ENCODE results near the gene RRAGD. TPM values are rescaled to one million over a fixed set of nuclear protein-coding genes. Genes with fewer than 3 reads are reported as not detected.

The RRAGD gene
- total RNA-seq, 1 donor from 2014 or later: 3.8 TPM

DNA sequence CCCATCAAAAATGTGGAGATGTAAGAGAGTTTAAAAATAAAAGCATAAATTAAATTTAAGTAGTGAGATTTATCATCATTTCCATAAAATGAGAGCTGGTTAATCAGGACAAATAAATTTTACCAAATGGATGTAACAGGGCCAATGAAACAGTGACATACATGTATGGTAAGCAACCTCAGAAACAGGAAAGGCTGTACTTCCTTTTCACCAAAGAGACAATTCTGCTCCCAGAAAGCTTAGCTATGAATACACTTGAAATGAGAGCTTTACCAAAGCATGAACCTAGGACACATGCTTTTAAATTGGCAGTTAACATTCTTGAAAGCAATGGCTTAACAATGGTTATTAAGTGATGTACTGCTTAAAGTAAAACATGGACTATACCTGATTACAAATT, 47.5 kb downstream of the RRAGD start:
- Histone ChIP-seq H3K27ac (ENCODE audit: low read depth, low read length) (no peak overlapping the region), H3K36me3 (ENCODE audit: insufficient read depth, low read length) (no peaks in the 10 kb centered on the region), H3K4me1 (ENCODE audit: insufficient read depth, low read length) (no peaks in the 10 kb centered on the region), H4K20me1 (ENCODE audit: insufficient read depth, low read length) (no peaks in the 10 kb centered on the region), H3K9ac (ENCODE audit: low read length) (no peak overlapping the region), H3K27me3 (ENCODE audit: insufficient read depth, low read length) (peaks cover 3% of the 10 kb centered on the region), H3K79me2 (ENCODE audit: insufficient read depth, low read length) (no peaks in the 10 kb centered on the region), H3K9me3 (ENCODE audit: insufficient read depth, low read depth, low read length) (no peaks in the 10 kb centered on the region), H3K4me3 (ENCODE audit: insufficient read depth, low read depth, low read length) (no peak overlapping the region), H3K4me2 (ENCODE audit: low read length) (no peak overlapping the region), H2AFZ (ENCODE audit: low read depth, low read length) (no peak overlapping the region)
- H3K27me3 Mint-ChIP-seq (ENCODE audit: low read depth, unreplicated experiment): no peaks in the 10 kb centered on the region
- TF ChIP-seq, protein P1, sequence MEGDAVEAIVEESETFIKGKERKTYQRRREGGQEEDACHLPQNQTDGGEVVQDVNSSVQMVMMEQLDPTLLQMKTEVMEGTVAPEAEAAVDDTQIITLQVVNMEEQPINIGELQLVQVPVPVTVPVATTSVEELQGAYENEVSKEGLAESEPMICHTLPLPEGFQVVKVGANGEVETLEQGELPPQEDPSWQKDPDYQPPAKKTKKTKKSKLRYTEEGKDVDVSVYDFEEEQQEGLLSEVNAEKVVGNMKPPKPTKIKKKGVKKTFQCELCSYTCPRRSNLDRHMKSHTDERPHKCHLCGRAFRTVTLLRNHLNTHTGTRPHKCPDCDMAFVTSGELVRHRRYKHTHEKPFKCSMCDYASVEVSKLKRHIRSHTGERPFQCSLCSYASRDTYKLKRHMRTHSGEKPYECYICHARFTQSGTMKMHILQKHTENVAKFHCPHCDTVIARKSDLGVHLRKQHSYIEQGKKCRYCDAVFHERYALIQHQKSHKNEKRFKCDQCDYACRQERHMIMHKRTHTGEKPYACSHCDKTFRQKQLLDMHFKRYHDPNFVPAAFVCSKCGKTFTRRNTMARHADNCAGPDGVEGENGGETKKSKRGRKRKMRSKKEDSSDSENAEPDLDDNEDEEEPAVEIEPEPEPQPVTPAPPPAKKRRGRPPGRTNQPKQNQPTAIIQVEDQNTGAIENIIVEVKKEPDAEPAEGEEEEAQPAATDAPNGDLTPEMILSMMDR (IDR thresholded peaks at IDR 0.05; ENCODE audit: insufficient read depth, low read depth, low read length): no peak
- TF ChIP-seq EZH2 (IDR thresholded peaks at IDR 0.05; ENCODE audit: insufficient read depth, low read length): no peak
- DNase-seq (ENCODE audit: low read depth) (no peak), FAIRE-seq (no peak)
- no peaks in the 10 kb centered on the region for H3K36me3 Mint-ChIP-seq (ENCODE audit: low read depth, unreplicated experiment)
- peaks cover 4% of the 10 kb centered on the region for H3K9me3 Mint-ChIP-seq (ENCODE audit: unreplicated experiment)
- H3K4me1 Mint-ChIP-seq (ENCODE audit: low read depth, unreplicated experiment): peaks cover 8% of the 10 kb centered on the region
- H3K27ac Mint-ChIP-seq (ENCODE audit: unreplicated experiment): no peak overlapping the region
- H3K4me3 Mint-ChIP-seq (ENCODE audit: unreplicated experiment): no peak overlapping the region

DNA sequence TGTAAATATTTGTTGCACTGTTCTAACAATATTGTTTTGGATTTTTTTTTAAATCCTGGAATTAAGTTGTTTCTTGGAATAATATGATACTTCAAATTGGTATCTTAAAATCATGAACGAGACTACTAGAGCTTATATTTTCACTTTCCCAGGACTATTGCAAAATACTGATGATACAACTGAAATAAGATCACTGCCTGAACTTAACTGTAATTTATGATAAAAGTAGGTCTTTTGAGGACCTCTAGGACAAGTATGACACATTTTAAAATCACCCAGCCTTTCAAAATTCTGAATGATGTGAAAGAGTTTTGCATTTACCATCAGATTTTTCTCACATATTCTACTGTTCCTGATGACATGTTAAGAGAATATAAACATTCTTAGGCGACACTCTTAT, 50.9 kb downstream of the RRAGD start:
- no peaks in the 10 kb centered on the region for H3K9me3 ChIP-seq (ENCODE audit: insufficient read depth, low read depth, low read length)

DNA sequence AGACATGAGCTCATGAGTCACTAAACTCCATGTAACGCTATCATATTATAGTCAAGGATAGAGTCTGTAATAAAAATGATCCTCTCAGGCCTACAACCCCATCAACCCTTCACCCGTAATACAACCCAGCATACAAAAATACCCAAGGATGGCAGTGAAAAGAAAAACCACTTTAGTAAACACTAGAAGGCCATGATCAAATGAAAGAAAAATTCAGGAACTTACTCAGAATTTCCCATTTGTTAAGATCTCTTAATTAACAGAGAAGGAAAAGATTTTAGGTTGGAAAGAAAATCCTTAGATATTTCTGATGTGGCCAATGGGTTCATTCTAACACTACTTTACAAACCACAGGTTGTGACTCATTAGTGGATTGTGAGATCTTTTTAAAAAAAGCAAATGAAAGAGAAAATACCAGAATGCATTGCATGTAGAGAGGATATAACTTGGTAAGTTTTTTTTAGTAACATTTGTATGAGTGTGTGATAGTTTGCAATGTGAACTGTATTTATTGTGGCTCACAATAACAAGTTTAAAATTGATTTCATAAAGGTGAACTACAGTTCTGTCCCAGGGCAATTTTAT, 51.6 kb downstream of the RRAGD start:
- Mint-ChIP-seq H3K27ac (ENCODE audit: unreplicated experiment) (peak overlapping the region; percentile 44), H3K4me1 (ENCODE audit: low read depth, unreplicated experiment) (peaks cover 11% of the 10 kb centered on the region), H3K36me3 (ENCODE audit: low read depth, unreplicated experiment) (no peaks in the 10 kb centered on the region), H3K27me3 (ENCODE audit: low read depth, unreplicated experiment) (no peaks in the 10 kb centered on the region), H3K9me3 (ENCODE audit: unreplicated experiment) (peaks cover 4% of the 10 kb centered on the region), H3K4me3 (ENCODE audit: unreplicated experiment) (no peak overlapping the region)
- Histone ChIP-seq H3K36me3 (ENCODE audit: insufficient read depth, low read length) (no peaks in the 10 kb centered on the region), H3K4me3 (ENCODE audit: insufficient read depth, low read depth, low read length) (no peak overlapping the region), H3K4me2 (ENCODE audit: low read length) (peak overlapping the region; percentile 31), H3K79me2 (ENCODE audit: insufficient read depth, low read length) (no peaks in the 10 kb centered on the region), H3K27me3 (ENCODE audit: insufficient read depth, low read length) (peaks cover 3% of the 10 kb centered on the region), H3K4me1 (ENCODE audit: insufficient read depth, low read length) (no peaks in the 10 kb centered on the region), H2AFZ (ENCODE audit: low read depth, low read length) (no peak overlapping the region), H3K9ac (ENCODE audit: low read length) (no peak overlapping the region), H3K9me3 (ENCODE audit: insufficient read depth, low read depth, low read length) (no peaks in the 10 kb centered on the region), H4K20me1 (ENCODE audit: insufficient read depth, low read length) (no peaks in the 10 kb centered on the region), H3K27ac (ENCODE audit: low read depth, low read length) (peak overlapping the region; percentile 38)
- peak; percentile 87 for DNase-seq (ENCODE audit: low read depth)
- FAIRE-seq: peak; percentile 56
- TF ChIP-seq EZH2 (IDR thresholded peaks at IDR 0.05; ENCODE audit: insufficient read depth, low read length): no peak
- TF ChIP-seq, protein P1 (IDR thresholded peaks at IDR 0.05; ENCODE audit: insufficient read depth, low read depth, low read length): no peak

More for the DNA sequence above, 50.9 kb downstream of the RRAGD start:
- peaks cover 3% of the 10 kb centered on the region for H3K27me3 ChIP-seq (ENCODE audit: insufficient read depth, low read length)
- no peaks in the 10 kb centered on the region for H3K36me3 ChIP-seq (ENCODE audit: insufficient read depth, low read length)
- H3K9ac ChIP-seq (ENCODE audit: low read length): no peak overlapping the region
- Mint-ChIP-seq H3K4me1 (ENCODE audit: low read depth, unreplicated experiment) (peaks cover 11% of the 10 kb centered on the region), H3K9me3 (ENCODE audit: unreplicated experiment) (peaks cover 4% of the 10 kb centered on the region), H3K36me3 (ENCODE audit: low read depth, unreplicated experiment) (no peaks in the 10 kb centered on the region), H3K27me3 (ENCODE audit: low read depth, unreplicated experiment) (no peaks in the 10 kb centered on the region), H3K4me3 (ENCODE audit: unreplicated experiment) (no peak overlapping the region), H3K27ac (ENCODE audit: unreplicated experiment) (no peak overlapping the region)
- H3K4me1 ChIP-seq (ENCODE audit: insufficient read depth, low read length): no peaks in the 10 kb centered on the region
- H3K4me3 ChIP-seq (ENCODE audit: insufficient read depth, low read depth, low read length): no peak overlapping the region
- no peak for DNase-seq (ENCODE audit: low read depth)
- no peaks in the 10 kb centered on the region for H4K20me1 ChIP-seq (ENCODE audit: insufficient read depth, low read length)
- H3K79me2 ChIP-seq (ENCODE audit: insufficient read depth, low read length): no peaks in the 10 kb centered on the region
- H3K4me2 ChIP-seq (ENCODE audit: low read length): no peak overlapping the region
- TF ChIP-seq, protein P1 (IDR thresholded peaks at IDR 0.05; ENCODE audit: insufficient read depth, low read depth, low read length): no peak
- no peak for TF ChIP-seq EZH2 (IDR thresholded peaks at IDR 0.05; ENCODE audit: insufficient read depth, low read length)
- FAIRE-seq: no peak
- H2AFZ ChIP-seq (ENCODE audit: low read depth, low read length): no peak overlapping the region
- H3K27ac ChIP-seq (ENCODE audit: low read depth, low read length): no peak overlapping the region

Measured in astrocyte (in vitro differentiated cells and primary cell).